Natural killer cell (primary cell): ENCODE data around the gene UBE2N. TPM values are rescaled to one million over a fixed set of nuclear protein-coding genes. Genes with fewer than 3 reads are reported as not detected.

Source experiments
- ATAC-seq, 3 donors: fragments of 150-1000 bp in 2 of 3; fragments of 200-7000 bp in 1 of 3; cut with Tn5 transposase; 1 replicate in 1 of 3; 2 replicates in 2 of 3; pipeline ENCODE4 v1.10.0; 2021; ENCODE audit warnings: mild to moderate bottlenecking in 2 of 3, moderate library complexity in 2 of 3
- DNase-seq, 2 donors: peaks; one replicate each; pipeline versions ENCODE4 v3.0.0 to v3.0.0-alpha.2; 2013 to 2021; ENCODE audit warnings: mixed read lengths in 1 of 2
- H3K27ac ChIP-seq: one replicate; pipeline ENCODE4 v1.5.1; 2013; ENCODE audit warnings: mild to moderate bottlenecking, low read length
- H3K27me3 ChIP-seq: one replicate; pipeline ENCODE4 v1.6.1; 2013; ENCODE audit warnings: low read length; ENCODE audit not compliant: control insufficient read depth, insufficient read depth
- H3K36me3 ChIP-seq: one replicate; pipeline ENCODE4 v1.6.1; 2013; ENCODE audit warnings: low read length; ENCODE audit not compliant: control insufficient read depth, insufficient read depth
- H3K4me1 ChIP-seq: one replicate; pipeline ENCODE4 v1.6.1; 2013; ENCODE audit warnings: low read length; ENCODE audit not compliant: control insufficient read depth, insufficient read depth
- H3K4me3 ChIP-seq: one replicate; pipeline ENCODE4 v1.5.1; 2013; ENCODE audit warnings: low read length
- H3K9me3 ChIP-seq: one replicate; pipeline ENCODE4 v1.6.1; 2013; ENCODE audit warnings: low read length; ENCODE audit not compliant: control insufficient read depth, insufficient read depth
- H3K27ac Mint-ChIP-seq, 2 donors: one replicate each; pipeline ENCODE4 v1.8.0; 2022; ENCODE audit warnings: mild to moderate bottlenecking in 2 of 2, mixed read lengths in 2 of 2, moderate library complexity in 1 of 2
- H3K27me3 Mint-ChIP-seq, 2 donors: one replicate each; pipeline ENCODE4 v1.8.0; 2022; ENCODE audit warnings: low read depth in 2 of 2, mixed read lengths in 2 of 2
- H3K36me3 Mint-ChIP-seq: one replicate; pipeline ENCODE4 v1.8.0; 2022; ENCODE audit warnings: mixed read lengths
- H3K4me1 Mint-ChIP-seq, 2 donors: one replicate each; pipeline ENCODE4 v1.8.0; 2022; ENCODE audit warnings: mixed read lengths in 2 of 2
- H3K4me3 Mint-ChIP-seq: one replicate; pipeline ENCODE4 v1.8.0; 2022; ENCODE audit warnings: mild to moderate bottlenecking, moderate library complexity, mixed read lengths
- H3K9me3 Mint-ChIP-seq, 2 donors: one replicate each; pipeline ENCODE4 v1.8.0; 2022; ENCODE audit warnings: mixed read lengths in 2 of 2
- CTCF ChIP-seq: fragments of 200-600 bp; IDR thresholded peaks from one replicate; pipeline ENCODE4 v1.8.0; 2022; ENCODE audit warnings: antibody characterized with exemption
- WGBS: methylation state at CpG from one replicate; pipeline ENCODE4 v1.1.7; 2013; ENCODE audit warnings: missing lambda C conversion rate; ENCODE audit not compliant: insufficient coverage; 5-methylcytosine and 5-hydroxymethylcytosine counted together
- intact Hi-C: fragments of 100-400 bp; cut with micrococcal nuclease; formaldehyde crosslinking; loops from one replicate; pipeline ENCODE4 v1.14.2; 2022
- total RNA-seq, 4 donors: library from RNA; stranded (reverse); fragments of 120-200 nt in 1 of 4; gene quantifications; one replicate each; pipeline versions ENCODE4 v1.2.3 to v1.2.4, GENCODE V29; 2013 to 2022

UBE2N gene
- total RNA-seq, 3 donors from 2014 or later (not counting 1 experiment from before 2014, with no cell fraction given): 72.3 to 79.7 (median 72.9) TPM

DNA sequence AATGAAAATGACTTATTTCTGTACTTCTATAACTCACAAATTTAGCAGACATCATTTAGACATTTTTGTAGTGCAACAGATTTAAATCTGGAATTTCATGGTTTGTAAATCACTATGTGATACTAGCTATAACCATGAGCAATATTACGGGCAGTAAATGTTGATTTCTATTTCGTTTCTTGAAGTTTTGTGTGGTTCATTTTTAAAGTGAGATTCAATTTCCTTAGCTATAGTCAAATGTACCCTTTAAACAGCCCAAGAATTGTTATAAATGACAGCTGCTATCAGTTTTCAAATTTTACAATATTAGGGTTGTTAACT lies 33.8 kb downstream of the UBE2N start:
- ATAC-seq (no peak), DNase-seq (no peak)
- Histone ChIP-seq H3K27ac (no peak overlapping the region), H3K4me3 (no peak overlapping the region), H3K27me3 (no peaks in the 10 kb centered on the region), H3K9me3 (no peaks in the 10 kb centered on the region), H3K4me1 (no peaks in the 10 kb centered on the region), H3K36me3 (peaks cover 34% of the 10 kb centered on the region)
- H3K4me1 Mint-ChIP-seq: peaks cover 9% of the 10 kb centered on the region in 2 donors
- WGBS: no CpG with 5 or more reads among the region's 2 CpGs
- peak overlapping the region in 1 of 2 donors; percentile 40 for H3K27ac Mint-ChIP-seq
- intact Hi-C loops: no loop called here
- H3K27me3 Mint-ChIP-seq: no peaks in the 10 kb centered on the region
- no peaks in the 10 kb centered on the region for H3K36me3 Mint-ChIP-seq
- H3K9me3 Mint-ChIP-seq: no peaks in the 10 kb centered on the region
- H3K4me3 Mint-ChIP-seq: no peak overlapping the region
- no peak for TF ChIP-seq CTCF

DNA sequence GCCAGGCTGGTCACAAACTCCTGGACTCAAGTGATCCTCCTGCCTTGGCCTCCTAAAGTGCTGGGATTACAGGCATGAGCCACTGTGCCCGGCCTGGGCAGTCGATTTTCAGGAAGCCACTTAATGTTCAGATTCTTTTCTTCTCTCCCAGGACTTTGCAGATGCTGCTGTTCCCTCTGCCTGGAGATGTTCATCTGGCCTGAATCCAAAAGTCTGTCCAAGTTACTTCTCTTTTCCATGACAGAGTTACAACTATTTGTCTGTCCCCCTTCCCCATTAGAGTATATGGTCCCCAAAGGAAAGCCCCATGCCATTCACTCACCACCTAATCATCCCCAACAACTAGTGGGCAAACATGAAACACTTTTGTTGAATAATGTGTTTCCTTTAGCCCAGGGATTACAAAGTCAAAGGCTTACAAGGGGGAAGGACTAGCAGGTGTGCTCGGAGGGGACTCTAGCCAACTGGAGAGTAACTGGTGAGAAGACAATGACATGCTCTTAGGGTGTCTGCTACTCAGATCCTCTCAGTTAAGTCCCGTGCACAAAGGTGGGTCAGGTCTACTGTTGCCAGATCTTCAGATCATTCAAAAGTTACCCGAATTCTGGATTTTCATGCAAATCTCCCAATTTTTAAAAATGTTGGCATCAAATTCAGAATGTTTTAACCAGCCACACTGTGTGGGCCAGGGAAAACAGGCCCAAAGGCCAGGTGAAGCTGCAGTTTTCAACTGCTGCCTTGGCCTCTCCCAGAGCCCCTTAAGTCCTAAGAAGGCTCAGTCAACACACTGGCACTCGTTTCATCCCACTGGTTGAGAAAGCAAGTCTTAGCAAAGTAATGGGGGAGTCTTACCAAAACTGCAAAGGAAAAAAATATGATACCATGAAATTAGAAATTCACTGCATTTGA lies 34.4 kb downstream of the UBE2N start:
- Histone ChIP-seq H3K27ac (no peak overlapping the region), H3K36me3 (peaks cover 34% of the 10 kb centered on the region), H3K9me3 (no peaks in the 10 kb centered on the region), H3K4me1 (no peaks in the 10 kb centered on the region), H3K27me3 (no peaks in the 10 kb centered on the region), H3K4me3 (no peak overlapping the region)
- H3K4me1 Mint-ChIP-seq: peaks cover 4 to 5% of the 10 kb centered on the region in 2 donors
- intact Hi-C loops: no loop called here
- ATAC-seq (no peak), DNase-seq (no peak)
- no peaks in the 10 kb centered on the region for H3K9me3 Mint-ChIP-seq
- no peaks in the 10 kb centered on the region for H3K36me3 Mint-ChIP-seq
- no peak overlapping the region for H3K4me3 Mint-ChIP-seq
- 94% methylated on average over 6 of the region's 6 CpGs for WGBS
- no peak for TF ChIP-seq CTCF
- peak overlapping the region in 1 of 2 donors; percentile 35 for H3K27ac Mint-ChIP-seq
- H3K27me3 Mint-ChIP-seq: no peaks in the 10 kb centered on the region

GRCh38 chr12:93404961-93405849 lies 36.5 kb downstream of the UBE2N start:
- H3K27ac ChIP-seq: no peak overlapping the region
- ATAC-seq: peak in 1 of 3 donors; percentile 18
- no peak overlapping the region for H3K4me3 Mint-ChIP-seq
- H3K9me3 Mint-ChIP-seq: no peaks in the 10 kb centered on the region
- H3K4me1 ChIP-seq: no peaks in the 10 kb centered on the region
- no peak overlapping the region for H3K4me3 ChIP-seq
- no peaks in the 10 kb centered on the region for H3K36me3 Mint-ChIP-seq
- peak overlapping the region; percentile 13 to 61 for H3K27ac Mint-ChIP-seq
- H3K36me3 ChIP-seq: peaks cover 28% of the 10 kb centered on the region
- no peaks in the 10 kb centered on the region for H3K9me3 ChIP-seq
- intact Hi-C loops: no loop called here
- WGBS: 97% methylated on average over 4 of the region's 6 CpGs
- TF ChIP-seq CTCF: no peak
- H3K27me3 ChIP-seq: no peaks in the 10 kb centered on the region
- H3K4me1 Mint-ChIP-seq: no peaks in the 10 kb centered on the region
- H3K27me3 Mint-ChIP-seq: no peaks in the 10 kb centered on the region
- no peak for DNase-seq
